ENCODE results near the gene ENOSF1. TPM values are rescaled to one million over a fixed set of nuclear protein-coding genes. Genes with fewer than 3 reads are reported as not detected.

ENOSF1 gene
- total and polyA plus RNA-seq, 10 of the 15 experiments (the other 5 are each of a cell fraction or from before 2014, with no cell fraction given), result 12.5 to 43.3 (median 29.5) TPM

GRCh38 chr18:669077-669476 is 43.4 kb downstream of the ENOSF1 start (continued):
- no peak for TF ChIP-seq SP1 (IDR thresholded peaks at IDR 0.05; ENCODE audit: low read depth, low read length)
- TF ChIP-seq NR2C2 (IDR thresholded peaks at IDR 0.05; ENCODE audit: borderline replicate concordance, control insufficient read depth, insufficient read length, low read depth), result no peak
- no peak for TF ChIP-seq POLR2A (IDR thresholded peaks at IDR 0.05; ENCODE audit: low read depth, low read length)
- TF ChIP-seq NR2F1 (conservative IDR thresholded peaks at IDR 0.05), result no peak
- no peak for TF ChIP-seq ZNF687 (IDR thresholded peaks at IDR 0.05)
- TF ChIP-seq, protein P1, sequence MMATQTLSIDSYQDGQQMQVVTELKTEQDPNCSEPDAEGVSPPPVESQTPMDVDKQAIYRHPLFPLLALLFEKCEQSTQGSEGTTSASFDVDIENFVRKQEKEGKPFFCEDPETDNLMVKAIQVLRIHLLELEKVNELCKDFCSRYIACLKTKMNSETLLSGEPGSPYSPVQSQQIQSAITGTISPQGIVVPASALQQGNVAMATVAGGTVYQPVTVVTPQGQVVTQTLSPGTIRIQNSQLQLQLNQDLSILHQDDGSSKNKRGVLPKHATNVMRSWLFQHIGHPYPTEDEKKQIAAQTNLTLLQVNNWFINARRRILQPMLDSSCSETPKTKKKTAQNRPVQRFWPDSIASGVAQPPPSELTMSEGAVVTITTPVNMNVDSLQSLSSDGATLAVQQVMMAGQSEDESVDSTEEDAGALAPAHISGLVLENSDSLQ (IDR thresholded peaks at IDR 0.05), result no peak

GRCh38 chr18:668260-668659 is 44.2 kb downstream of the ENOSF1 start:
- 92% methylated on average over 1 of the region's 1 CpG for WGBS (ENCODE audit: insufficient coverage, insufficient replicate concordance, low lambda C conversion rate, missing lambda C conversion rate)
- Histone ChIP-seq H3K79me2 (ENCODE audit: control insufficient read depth, insufficient read depth, low read length) (peaks cover 8% of the 10 kb centered on the region), H2AFZ (ENCODE audit: control insufficient read depth, low read depth, low read length) (no peak overlapping the region), H4K20me1 (ENCODE audit: control insufficient read depth, insufficient read depth) (no peaks in the 10 kb centered on the region), H3K4me2 (ENCODE audit: control insufficient read depth, insufficient read depth) (no peak overlapping the region), H3K9me3 (replicated peaks; ENCODE audit: control insufficient read depth, insufficient read depth, low read length) (no peaks in the 10 kb centered on the region; the same call in 2 of the 3 replicates), H3K4me3 (no peak overlapping the region), H3K9ac (ENCODE audit: control insufficient read depth, insufficient read depth, low read length) (no peak overlapping the region), H3K27me3 (replicated peaks in 1 of 2; ENCODE audit: control insufficient read depth in 2 of 2, insufficient read depth in 2 of 2, low read length in 1 of 2) (no peaks in the 10 kb centered on the region), H3K36me3 (ENCODE audit: control insufficient read depth in 2 of 2, insufficient read depth in 2 of 2, low read length in 1 of 2) (peaks cover 17 to 33% of the 10 kb centered on the region in 2 experiments), H3K27ac (ENCODE audit: control insufficient read depth, insufficient read depth) (no peak overlapping the region), H3K4me1 (ENCODE audit: control insufficient read depth, insufficient read depth, low read length) (no peaks in the 10 kb centered on the region; the same call in 1 of the 2 replicates)
- intact Hi-C loops (cut with micrococcal nuclease; ENCODE audit: unreplicated experiment) (no loop called here), in situ Hi-C loops (cut with MboI) (no loop called here)
- no TSS peak for BruUV-seq (replicated peaks)
- no peak for DNase-seq (ENCODE audit: low read depth, low spot score)
- ChIA-PET POLR2A (no interaction called here), CTCF (no interaction called here), SMC1A (ENCODE audit: uncharacterized antibody, unreplicated experiment) (interaction anchor here (1.4 kb wide), 1 partner anchor 162 kb away, joined by 4 read pairs; no protein-coding TSS in a partner anchor), RAD21 (ENCODE audit: unreplicated experiment) (no interaction called here)
- no peak for ATAC-seq
- FAIRE-seq, result peak; percentile 38
- TF ChIP-seq POLR2AphosphoS2 (IDR thresholded peaks at IDR 0.05; ENCODE audit: low read depth, low read length), result no peak
- no peak for TF ChIP-seq RUNX3 (IDR thresholded peaks at IDR 0.05; ENCODE audit: low read length)
- no peak for TF ChIP-seq CHD2 (IDR thresholded peaks at IDR 0.05; ENCODE audit: borderline replicate concordance, low read depth, low read length)
- TF ChIP-seq EP300 (IDR thresholded peaks at IDR 0.05; ENCODE audit: borderline replicate concordance in 1 of 2, control insufficient read depth in 1 of 2, low read depth in 2 of 2, low read length in 2 of 2), result no peak
- no peak for TF ChIP-seq ZBTB33 (IDR thresholded peaks at IDR 0.05)
- no peak for TF ChIP-seq IRF4 (IDR thresholded peaks at IDR 0.05; ENCODE audit: low read depth, low read length)
- no peak for TF ChIP-seq SUZ12 (IDR thresholded peaks at IDR 0.05; ENCODE audit: unreplicated experiment)
- no peak for TF ChIP-seq PML (IDR thresholded peaks at IDR 0.05; ENCODE audit: low read length)
- TF ChIP-seq ZNF384 (IDR thresholded peaks at IDR 0.05; ENCODE audit: borderline replicate concordance, low read depth, low read length), result no peak
- TF ChIP-seq SMAD5 (IDR thresholded peaks at IDR 0.05; ENCODE audit: low read depth), result no peak
- no peak for TF ChIP-seq TBL1XR1 (IDR thresholded peaks at IDR 0.05; ENCODE audit: low read depth, low read length)
- TF ChIP-seq NBN (IDR thresholded peaks at IDR 0.05), result no peak
- TF ChIP-seq RAD51 (IDR thresholded peaks at IDR 0.05), result no peak

Data from GM12878 (cell line).